Measurements from ENCODE around the gene IL37. TPM values are rescaled to one million over a fixed set of nuclear protein-coding genes. Genes with fewer than 3 reads are reported as not detected.

IL37 gene
- total and polyA plus RNA-seq, 2 donors (not counting 1 experiment from before 2014, with no cell fraction given): 0.79 TPM; not detected in 1

GRCh38 chr2:112915300-112916144 is 4.6 kb downstream of the IL37 start:
- 81% methylated on average over 5 of the region's 7 CpGs for WGBS (ENCODE audit: insufficient coverage)

More at GRCh38 chr2:112915300-112916144, 4.6 kb downstream of the IL37 start:
- Mint-ChIP-seq H3K27me3 (peaks cover 3% of the 10 kb centered on the region), H3K4me3 (no peak overlapping the region), H3K27ac (no peak overlapping the region), H3K9me3 (ENCODE audit: insufficient read depth) (peaks cover 2% of the 10 kb centered on the region), H3K4me1 (no peaks in the 10 kb centered on the region)
- Histone ChIP-seq H4K20me1 (ENCODE audit: control insufficient read depth, insufficient read depth, low read length, poor library complexity, severe bottlenecking) (no peaks in the 10 kb centered on the region), H2AFZ (ENCODE audit: insufficient read depth, low read depth, low read length, poor library complexity, severe bottlenecking) (no peak overlapping the region), H3K79me2 (ENCODE audit: control insufficient read depth, insufficient read depth, low read length) (no peaks in the 10 kb centered on the region), H3K27ac (ENCODE audit: low read length in 2 of 2) (no peak overlapping the region), H3K4me3 (ENCODE audit: control extremely low read depth in 1 of 5, extremely low read depth in 1 of 5, insufficient read depth in 1 of 5, low read depth in 2 of 5, low read length in 4 of 5) (no peak overlapping the region), H3K9ac (ENCODE audit: low read length) (no peak overlapping the region), H3K9me3 (ENCODE audit: control extremely low read depth in 1 of 3, control insufficient read depth in 2 of 3, insufficient read depth in 1 of 3, low read length in 2 of 3) (no peaks in the 10 kb centered on the region), H3K36me3 (replicated peaks in 1 of 2; ENCODE audit: control extremely low read depth in 1 of 2, control insufficient read depth in 1 of 2, extremely low read depth in 1 of 2, insufficient read depth in 2 of 2, low read length in 1 of 2) (no peaks in the 10 kb centered on the region), H3K4me2 (replicated peaks; ENCODE audit: low read depth, low read length, poor library complexity, severe bottlenecking) (no peak overlapping the region), H3K27me3 (replicated peaks in 1 of 4; ENCODE audit: control extremely low read depth in 1 of 4, control insufficient read depth in 3 of 4, insufficient read depth in 4 of 4, low read length in 3 of 4) (no peaks in the 10 kb centered on the region), H3K4me1 (ENCODE audit: control insufficient read depth in 2 of 2, insufficient read depth in 2 of 2, low read length in 2 of 2) (no peaks in the 10 kb centered on the region)
- TF ChIP-seq EZH2 (IDR thresholded peaks at IDR 0.05; ENCODE audit: borderline replicate concordance, insufficient read depth, low read depth, low read length, poor library complexity, severe bottlenecking) (no peak), CTCF (IDR thresholded peaks at IDR 0.05) (no peak)
- no peak for DNase-seq
- intact Hi-C loops (cut with micrococcal nuclease): no loop called here
- POLR2A ChIA-PET: no interaction called here
- no peak for ATAC-seq (ENCODE audit: low read depth)
- CTCF ChIA-PET: interaction anchor here (1.2 kb wide), 1 partner anchor 44 kb away, joined by 3 read pairs; no protein-coding TSS in a partner anchor
